Cardiac fibroblast (primary cell): ENCODE data around the gene CRNN.
A peak's percentile ranks its signal among the peaks of the same experiment; 100 is the strongest.

Experiments
- DNase-seq, 2 donors: peaks; one replicate each; pipeline versions ENCODE4 v3.0.0 to v3.0.0-alpha.2; 2010; ENCODE audit warnings: low read depth in 2 of 2
- H3K4me3 ChIP-seq, 2 donors: replicated peaks in 1 of 2; 1 replicate in 1 of 2; 2 replicates in 1 of 2; pipeline ENCODE4 v1.5.1; 2011; ENCODE audit warnings: low read depth in 2 of 2, low read length in 2 of 2, mild to moderate bottlenecking in 2 of 2, moderate library complexity in 1 of 2
- TF ChIP-seq, protein P1 (sequence below): IDR thresholded peaks from one replicate; pipeline ENCODE4 v1.5.1; 2011; ENCODE audit warnings: low read depth, mild to moderate bottlenecking, low read length, inconsistent platforms

Gene CRNN

DNA sequence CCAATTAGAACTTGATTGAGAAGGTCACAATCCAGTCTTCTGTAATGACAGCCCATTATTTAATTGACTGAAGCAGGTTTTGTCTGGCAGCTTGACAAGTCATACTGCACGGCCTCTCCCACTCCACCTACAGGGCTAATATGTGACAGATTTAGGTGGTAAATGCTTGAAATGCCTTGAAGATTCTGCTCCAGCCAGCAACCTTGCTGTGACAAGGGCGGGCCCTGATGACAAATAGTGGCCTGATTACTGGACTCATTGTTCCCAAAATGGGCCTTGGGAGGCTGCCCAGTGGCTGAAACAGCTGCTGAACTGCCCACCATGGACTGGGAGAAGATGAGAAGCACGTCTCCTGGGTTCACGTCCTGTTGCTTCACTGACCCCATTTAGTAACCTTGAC lies 30.0 kb upstream of the CRNN start:
- TF ChIP-seq, protein P1, sequence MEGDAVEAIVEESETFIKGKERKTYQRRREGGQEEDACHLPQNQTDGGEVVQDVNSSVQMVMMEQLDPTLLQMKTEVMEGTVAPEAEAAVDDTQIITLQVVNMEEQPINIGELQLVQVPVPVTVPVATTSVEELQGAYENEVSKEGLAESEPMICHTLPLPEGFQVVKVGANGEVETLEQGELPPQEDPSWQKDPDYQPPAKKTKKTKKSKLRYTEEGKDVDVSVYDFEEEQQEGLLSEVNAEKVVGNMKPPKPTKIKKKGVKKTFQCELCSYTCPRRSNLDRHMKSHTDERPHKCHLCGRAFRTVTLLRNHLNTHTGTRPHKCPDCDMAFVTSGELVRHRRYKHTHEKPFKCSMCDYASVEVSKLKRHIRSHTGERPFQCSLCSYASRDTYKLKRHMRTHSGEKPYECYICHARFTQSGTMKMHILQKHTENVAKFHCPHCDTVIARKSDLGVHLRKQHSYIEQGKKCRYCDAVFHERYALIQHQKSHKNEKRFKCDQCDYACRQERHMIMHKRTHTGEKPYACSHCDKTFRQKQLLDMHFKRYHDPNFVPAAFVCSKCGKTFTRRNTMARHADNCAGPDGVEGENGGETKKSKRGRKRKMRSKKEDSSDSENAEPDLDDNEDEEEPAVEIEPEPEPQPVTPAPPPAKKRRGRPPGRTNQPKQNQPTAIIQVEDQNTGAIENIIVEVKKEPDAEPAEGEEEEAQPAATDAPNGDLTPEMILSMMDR, result no peak
- no peak for DNase-seq

DNA sequence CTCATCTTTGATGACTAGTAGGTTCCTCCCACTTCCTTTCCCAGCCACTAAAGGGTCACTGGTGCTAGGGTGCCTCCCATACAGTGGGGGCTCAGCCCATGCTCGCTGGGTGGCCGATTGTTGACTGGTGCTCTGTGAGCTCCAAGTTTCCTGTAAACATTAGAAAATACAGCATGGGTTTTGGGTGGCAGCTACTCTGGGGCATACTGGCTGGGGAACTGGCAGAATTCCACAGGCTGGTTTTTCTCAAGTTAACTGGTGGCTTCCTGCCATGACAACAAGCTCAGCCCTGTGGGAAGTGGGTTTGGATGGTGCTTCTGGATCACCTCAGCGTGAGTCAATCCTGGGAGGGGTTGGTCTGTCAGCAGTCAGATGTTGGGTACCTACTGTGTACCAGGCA lies 28.7 kb upstream of the CRNN start:
- no peak overlapping the region for H3K4me3 ChIP-seq
- TF ChIP-seq, protein P1, result no peak
- peak; percentile 25 to 83 for DNase-seq

More for the DNA sequence above, 30.0 kb upstream of the CRNN start:
- H3K4me3 ChIP-seq, result no peak overlapping the region

DNA sequence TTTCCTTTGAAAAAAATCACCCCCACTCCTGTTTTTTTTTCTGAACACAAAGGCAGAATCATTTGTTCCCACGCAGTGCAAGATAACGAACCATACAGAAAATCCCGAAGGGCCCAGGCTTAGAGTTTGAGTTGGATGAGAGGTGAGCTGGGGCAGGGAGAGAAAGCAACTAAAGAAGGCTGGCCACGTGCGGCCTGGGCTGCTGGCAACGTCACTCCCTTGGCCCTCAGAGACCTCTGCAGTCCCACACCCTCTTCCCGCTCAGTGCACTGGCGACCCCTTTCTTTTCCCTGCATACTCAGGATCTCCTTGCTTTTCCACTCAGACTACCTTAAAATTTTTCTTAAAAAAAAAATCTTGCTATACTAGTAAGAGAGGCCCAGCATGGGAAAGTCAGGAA lies 28.2 kb upstream of the CRNN start:
- TF ChIP-seq, protein P1, result no peak
- no peak overlapping the region for H3K4me3 ChIP-seq
- DNase-seq, result peak in 1 of 2 donors; percentile 73

DNA sequence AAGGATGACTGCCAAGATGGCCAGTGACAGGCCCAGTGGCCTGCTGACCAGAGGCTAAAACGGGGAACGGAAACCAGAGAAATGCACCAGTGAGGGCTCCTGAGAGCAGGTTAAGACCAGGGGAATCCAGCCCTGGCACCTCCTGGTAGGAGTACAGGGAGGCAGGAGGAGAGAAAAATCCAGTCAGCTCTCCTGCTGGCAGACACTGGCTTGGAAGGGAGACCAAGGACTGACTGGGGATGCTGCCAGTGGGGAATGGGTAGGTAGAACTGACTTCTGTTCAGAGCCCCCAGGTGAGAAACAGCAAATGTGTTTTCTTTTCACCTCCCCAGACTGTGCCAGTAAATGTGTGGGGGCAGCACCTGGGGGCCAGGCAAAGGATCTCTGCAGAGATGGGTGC lies 27.7 kb upstream of the CRNN start:
- DNase-seq, result no peak
- no peak overlapping the region for H3K4me3 ChIP-seq
- TF ChIP-seq, protein P1, result no peak

DNA sequence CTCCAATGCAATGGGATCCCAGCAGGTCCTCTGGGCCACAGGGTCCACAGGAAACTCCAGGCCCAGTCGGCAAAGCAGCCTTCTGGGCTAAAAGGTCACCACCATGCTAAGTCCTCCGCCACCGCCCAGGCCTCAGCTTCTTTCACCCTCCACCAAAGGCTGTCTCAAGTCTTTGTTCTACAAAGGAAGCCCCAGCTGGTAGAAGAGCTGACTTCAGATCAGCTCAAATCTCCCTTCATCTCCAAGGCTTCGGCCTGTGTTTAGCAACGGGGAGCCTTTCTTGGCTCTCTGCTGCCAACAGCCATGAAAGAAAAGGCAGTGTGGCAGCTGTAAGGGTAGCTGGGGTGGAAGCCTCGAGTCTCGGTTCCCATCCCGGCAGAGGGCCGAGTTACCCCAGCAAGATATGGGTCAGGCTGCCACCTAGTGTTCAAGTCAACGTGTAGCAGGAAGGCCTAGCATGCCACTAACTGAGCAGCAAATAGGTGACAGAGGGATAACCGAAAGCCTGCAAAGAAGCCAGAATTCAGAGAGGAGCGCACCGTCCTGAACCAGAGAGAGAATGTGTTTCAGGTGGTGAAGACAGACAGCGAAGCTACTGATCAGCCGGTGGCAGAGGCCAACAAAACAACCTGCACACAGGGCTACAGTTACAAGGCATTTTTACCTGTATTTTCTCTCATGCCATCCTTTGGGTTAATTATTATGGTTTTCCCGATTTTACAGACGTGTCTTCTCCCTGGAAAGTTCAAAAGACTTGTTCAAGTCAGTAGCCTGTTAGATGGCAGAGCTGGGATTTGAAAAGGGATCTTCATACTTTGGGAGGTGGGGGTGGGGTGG lies 26.8 kb upstream of the CRNN start:
- peak; percentile 78 to 79 for DNase-seq
- TF ChIP-seq, protein P1, result peak; percentile 96

DNA sequence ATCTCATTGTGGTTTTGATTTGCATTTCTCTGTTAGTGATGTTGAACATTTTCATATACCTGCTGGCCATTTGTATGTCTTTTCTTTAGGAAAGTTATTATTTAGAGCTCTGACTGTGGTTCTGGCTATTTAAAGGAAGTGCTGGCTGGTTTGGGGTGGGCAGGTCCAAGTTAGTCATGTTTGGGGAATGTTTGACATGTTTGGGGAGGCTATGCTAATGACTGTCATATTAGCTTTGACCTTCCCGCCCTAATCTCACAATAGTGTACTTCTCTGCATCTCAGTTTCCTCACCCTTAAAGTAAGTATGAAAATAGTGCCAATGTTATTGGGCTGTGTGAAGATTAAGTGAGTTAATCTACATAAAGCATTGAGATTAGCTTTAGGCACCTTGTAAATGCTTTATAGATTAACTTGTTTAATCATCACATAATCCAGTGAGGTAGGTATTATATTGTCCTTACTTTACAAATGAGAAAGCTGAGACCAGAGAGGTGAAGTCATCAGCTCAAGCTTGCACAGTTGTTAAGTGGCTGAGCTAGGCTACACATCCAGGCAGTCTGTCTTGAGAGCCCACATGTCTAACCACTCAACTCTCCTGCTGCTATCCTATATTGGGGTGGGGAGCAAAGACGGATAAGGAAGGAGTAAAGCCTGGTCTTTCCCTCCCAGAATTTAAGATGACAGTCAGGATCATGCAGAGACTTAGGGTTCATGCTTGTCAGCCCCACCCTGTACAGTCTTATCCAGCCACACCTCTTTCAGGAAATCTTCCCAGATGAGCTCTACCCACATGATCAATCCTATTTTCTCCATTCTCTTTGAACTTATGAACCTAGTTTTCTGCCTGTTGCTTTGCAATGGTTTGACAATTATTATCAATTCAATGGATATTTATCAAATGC lies 22.8 kb upstream of the CRNN start:
- no peak overlapping the region for H3K4me3 ChIP-seq
- TF ChIP-seq, protein P1, result no peak
- DNase-seq, result peak in 1 of 2 donors; percentile 39

More for the DNA sequence above, 26.8 kb upstream of the CRNN start:
- no peak overlapping the region for H3K4me3 ChIP-seq
